ENCODE measurements around the gene SLC19A1.

DNA sequence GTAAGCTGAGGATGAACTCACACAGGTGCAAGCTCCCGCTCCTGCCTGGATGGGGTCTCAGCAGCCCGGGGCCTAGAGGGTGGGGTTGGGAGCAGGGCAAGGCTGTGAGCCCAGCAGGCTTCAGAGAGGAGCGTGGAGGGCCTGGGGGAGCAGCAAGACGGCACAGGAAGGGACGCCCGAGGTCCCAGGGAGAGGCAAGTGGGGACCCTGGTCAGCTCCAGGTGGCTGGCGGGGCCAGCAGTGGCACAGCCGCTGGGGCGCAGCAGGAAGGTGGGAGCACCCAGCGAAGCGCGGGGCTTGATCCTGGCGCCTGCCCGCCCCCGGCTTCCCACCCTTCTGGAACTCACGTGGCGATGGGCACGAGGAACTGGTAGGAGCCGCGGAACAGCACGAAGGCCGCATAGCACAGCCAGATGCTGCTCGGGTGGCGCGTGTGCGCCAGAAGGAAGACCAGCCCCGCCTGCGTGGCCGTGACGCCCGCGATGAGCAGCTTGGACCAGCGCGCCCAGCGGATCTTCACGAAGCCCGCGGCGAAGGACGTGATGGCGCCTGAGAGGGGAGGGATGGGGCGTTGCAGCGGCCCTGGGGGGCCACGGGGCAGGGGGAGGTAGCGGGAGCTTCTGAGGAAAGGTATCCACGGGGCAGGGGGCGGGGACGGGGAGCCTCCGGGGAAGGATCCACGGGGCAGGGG is 11.7 kb downstream of the SLC19A1 start:
- TF ChIP-seq, protein P1, sequence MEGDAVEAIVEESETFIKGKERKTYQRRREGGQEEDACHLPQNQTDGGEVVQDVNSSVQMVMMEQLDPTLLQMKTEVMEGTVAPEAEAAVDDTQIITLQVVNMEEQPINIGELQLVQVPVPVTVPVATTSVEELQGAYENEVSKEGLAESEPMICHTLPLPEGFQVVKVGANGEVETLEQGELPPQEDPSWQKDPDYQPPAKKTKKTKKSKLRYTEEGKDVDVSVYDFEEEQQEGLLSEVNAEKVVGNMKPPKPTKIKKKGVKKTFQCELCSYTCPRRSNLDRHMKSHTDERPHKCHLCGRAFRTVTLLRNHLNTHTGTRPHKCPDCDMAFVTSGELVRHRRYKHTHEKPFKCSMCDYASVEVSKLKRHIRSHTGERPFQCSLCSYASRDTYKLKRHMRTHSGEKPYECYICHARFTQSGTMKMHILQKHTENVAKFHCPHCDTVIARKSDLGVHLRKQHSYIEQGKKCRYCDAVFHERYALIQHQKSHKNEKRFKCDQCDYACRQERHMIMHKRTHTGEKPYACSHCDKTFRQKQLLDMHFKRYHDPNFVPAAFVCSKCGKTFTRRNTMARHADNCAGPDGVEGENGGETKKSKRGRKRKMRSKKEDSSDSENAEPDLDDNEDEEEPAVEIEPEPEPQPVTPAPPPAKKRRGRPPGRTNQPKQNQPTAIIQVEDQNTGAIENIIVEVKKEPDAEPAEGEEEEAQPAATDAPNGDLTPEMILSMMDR (conservative IDR thresholded peaks at IDR 0.05), result no peak
- TF ChIP-seq EZH2 (IDR thresholded peaks at IDR 0.05; ENCODE audit: low read depth), result no peak

Measured in PC-9 (cell line).